GM21528 (cell line): Measurements from ENCODE around the gene RABIF.
A peak's percentile ranks its signal among the peaks of the same experiment; 100 is the strongest.

Experiments
- ATAC-seq: cut with Tn5 transposase; IDR thresholded peaks from one replicate; pipeline ENCODE4 v1.9.1; 2021; ENCODE audit warnings: mild to moderate bottlenecking, moderate library complexity; ENCODE audit not compliant: unreplicated experiment, low FRiP score

The RABIF gene

GRCh38 chr1:202879128-202879527 lies 9.8 kb downstream of the RABIF start:
- no peak for ATAC-seq

DNA sequence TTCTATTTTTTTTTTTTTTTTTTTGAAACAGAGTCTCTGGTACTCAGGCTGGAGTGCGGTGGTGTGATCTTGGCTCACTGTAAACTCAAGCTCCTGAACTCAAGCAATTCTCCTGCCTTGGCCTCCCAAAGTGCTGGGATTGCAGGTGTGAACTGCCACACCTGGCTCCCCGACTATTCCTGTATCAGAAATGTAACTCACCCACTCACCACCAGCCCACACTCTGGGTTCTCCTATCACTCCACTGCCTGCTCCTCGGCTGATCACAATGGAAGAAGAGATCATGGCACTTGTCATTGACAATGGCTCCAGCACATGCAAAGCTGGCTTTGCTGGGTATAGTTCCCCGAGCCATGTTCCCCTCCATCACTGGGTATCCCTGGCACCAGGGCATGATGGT lies 15.9 kb downstream of the RABIF start:
- ATAC-seq: no peak

- no peak for ATAC-seq
Measured at GRCh38 chr1:202871367-202871766, 17.6 kb downstream of the RABIF start.

GRCh38 chr1:202862679-202863560 lies 26.0 kb downstream of the RABIF start:
- no peak for ATAC-seq

DNA sequence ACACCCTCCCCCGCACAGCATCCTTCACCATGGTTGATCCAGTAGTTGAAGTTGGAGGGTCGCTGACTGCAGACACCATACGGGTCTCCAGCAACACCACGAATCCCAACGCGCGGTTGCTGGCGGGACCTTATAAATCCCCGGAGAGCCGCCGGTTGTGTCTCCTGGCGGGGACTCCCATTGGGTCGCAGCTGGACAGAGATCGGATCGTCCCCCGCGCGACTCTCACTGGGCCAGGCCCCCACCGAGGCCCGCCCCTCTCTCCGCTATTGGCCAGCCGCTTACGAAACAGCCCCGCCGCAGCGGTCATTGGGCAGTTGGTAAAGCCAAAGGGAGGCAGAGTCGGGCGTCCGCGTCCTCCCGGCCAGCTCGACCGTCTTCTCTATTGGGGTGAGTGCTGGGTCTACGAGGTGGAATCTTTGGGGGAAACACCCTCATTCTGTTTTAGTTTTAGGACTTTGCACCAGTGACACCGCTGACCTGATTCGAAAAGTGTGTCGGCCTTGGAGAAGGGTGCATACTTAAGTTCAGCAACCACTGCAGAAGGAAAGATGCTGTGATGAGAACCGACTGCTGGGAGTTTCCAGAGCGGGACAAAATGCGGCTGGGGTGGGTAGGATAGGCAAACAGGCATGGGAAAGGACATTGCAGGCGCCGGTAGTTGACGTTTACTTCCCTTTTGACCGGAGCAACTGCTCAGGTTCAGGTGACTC lies 27.4 kb downstream of the RABIF start:
- ATAC-seq: peak; percentile 69

DNA sequence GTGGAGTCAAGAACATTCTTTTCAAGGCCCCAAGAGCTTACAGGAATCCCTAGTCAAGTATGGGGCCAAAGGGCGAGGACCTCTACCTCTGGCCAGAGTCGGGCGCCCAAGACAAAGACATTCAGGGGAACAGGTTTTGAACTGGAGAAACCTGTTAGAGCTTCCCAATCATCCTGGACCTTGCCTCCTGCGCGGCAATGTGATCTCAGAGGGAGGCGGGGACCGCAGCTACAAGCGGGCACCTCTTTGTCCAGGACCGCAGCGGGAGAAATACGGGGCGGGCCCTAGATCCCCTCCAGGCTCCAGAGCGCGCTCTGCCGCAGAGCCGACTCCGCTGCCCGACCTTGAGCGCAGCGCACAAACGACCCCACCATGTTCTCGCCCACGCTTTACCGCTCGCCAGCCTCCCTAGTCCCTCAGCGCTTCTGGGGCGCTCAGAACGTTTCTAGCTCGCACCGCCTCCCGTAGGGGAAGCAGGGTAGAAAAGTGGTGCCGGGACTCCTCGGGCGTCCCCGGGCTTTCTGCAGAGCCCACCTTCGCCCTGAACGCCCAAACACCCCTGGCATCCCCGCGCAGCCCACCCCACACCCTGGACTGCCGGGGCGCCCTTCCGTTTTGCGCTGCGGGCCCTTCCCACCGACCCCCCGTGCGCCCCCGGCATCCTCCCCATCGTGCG lies 28.1 kb downstream of the RABIF start:
- ATAC-seq: no peak

GRCh38 chr1:202858789-202859414 lies 30.0 kb downstream of the RABIF start:
- no peak for ATAC-seq

DNA sequence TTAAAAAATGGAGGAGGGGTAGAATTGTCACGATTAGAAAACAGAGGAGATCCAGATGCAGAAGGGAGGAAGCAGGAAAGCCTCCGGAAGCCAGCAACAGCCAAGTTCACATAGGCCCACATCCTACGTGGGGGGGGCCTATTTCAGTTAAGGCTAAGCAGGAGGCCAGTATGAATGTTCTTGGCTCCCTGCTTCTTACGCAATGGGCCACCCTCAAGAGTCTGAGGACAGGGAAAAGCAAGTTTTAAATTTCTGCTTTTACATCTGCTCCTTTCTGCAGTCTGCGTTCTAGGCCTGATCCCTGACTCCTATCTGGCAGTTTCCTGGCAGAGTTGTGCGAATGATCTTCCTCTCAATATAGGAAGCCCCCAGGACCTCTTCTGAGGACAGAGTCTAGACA lies 30.6 kb downstream of the RABIF start:
- ATAC-seq: no peak

DNA sequence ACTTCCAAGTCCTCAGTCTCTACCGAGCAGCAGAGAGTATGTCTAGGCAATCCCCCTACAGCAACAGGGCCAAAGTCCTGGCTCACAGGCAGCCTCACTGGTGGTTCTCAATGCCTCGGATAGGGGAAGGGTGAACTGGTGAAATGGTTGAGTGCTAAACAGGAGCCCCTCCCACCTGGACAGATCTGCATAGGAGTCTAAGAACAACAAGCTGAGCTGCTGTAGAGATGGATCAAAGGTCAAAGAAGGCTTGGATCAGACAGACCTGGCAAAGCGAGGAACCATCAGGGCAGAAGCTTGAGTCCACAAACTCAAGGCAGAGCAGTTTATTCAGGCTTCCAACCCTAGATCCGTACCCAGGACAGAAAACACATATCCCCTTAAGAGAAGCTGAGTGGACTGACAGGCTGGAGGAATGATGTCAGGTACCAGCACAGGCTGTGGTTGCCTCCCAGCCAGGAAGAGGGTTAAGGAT lies 31.8 kb downstream of the RABIF start:
- no peak for ATAC-seq

DNA sequence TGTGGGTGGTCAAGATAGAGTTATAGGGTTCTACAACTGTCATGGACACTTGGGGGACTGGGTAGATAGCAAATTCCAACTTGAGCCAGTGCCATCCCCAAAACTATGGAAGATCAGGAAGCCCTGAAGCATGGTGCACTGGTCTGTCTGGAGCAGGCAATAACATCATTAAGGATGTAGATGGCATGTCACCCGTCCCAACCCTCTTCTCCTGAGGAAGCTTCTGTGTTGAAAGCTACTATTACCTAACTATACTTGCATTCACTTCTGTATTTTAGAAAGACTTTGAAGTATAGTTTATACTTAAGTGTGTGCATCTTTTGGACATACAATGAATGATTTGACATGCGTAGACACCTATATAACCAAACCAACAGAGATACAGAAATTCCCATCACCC lies 32.9 kb downstream of the RABIF start:
- no peak for ATAC-seq

- ATAC-seq: no peak
Measured at GRCh38 chr1:202854787-202855186, 34.2 kb downstream of the RABIF start.

DNA sequence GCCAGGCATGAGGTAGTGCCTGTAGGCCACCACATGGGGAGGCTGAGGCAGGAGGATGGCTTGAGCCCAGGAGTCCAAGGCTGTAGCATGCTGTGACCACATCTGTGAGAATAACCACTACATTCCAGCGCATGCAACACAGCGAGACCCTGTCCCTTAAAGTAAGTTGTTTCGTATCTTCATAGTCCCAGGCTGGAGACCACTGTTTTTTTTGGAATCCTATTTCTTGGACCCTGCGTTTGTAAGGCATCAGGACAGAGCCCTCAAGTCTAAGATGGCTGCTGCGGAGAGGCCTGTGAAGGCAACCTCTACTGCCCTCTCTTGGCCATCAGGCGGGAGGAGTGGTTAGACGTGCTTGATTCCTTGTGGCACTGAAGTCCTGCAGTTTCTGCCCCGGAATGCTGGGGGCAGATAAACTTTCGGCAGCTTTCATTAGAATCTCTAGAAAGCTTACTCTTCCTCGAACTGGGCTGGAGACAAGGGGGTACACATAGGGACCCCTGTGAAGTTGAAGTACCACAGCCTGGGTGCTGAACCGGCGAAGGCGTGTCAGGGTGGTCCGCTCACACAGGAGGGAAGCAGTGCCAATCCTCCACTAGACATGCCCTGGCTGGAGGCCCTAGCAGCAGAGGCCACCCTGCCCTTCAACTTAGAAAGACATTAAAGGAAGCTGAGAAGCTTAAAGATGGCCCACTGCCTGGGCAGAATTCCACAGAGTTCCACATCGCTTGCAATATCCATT lies 36.6 kb downstream of the RABIF start:
- no peak for ATAC-seq

GRCh38 chr1:202850593-202851362 lies 38.2 kb downstream of the RABIF start:
- no peak for ATAC-seq

DNA sequence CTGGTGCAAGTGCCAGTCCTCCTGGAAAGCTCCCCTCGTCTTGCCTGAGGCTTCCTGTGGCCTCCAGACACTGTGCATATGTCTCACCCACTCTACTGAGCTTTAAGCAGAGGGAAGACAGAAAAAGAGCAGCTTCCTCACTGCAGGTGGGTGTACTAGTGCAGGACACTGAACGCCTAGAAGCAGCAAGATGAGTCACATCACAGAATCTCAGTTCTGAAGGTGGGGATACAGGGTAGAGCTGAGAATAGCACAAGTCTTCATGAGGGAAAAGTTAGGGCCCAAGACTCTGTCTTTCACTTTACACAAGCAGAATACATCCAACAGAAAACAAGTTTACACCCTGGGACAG lies 40.8 kb downstream of the RABIF start:
- ATAC-seq: peak; percentile 64

DNA sequence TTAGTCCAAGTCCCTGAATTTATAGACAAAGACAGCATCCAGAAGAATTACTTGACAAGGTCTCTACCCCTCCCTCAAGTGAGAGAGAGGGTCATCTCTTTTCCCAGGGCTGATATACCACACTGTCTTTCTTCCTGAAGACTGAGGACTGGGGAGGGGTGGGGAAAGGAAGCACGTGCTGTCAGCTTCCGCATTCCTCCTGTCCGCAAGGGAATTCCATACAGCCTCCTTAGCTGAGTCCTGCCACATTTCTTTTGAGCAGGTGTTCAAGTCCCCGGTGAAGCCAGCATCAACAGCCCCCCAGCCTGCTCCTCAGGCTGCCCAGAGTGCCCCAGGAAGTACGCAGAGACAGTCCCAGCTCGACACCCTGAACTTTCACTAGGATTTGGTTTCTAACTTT lies 44.0 kb downstream of the RABIF start:
- no peak for ATAC-seq

DNA sequence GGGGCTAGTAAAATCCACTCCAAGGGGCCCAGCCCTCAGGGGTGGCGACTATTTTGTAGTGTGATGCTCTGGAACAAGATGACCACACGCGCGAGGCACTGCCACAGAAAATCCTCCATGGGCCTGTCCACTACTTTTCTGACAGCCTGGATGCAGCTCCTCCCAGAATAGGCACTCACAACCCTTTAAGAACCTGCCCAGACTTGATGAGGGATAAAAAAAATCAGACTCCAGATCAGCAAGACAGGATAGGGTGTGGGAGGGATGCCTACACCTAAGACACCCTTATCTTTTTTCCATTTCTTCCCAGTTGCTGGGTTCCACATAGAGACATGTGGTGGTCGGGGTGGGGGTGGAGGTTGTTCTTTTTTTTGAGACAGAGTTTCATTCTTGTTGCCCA lies 44.7 kb downstream of the RABIF start:
- no peak for ATAC-seq

- ATAC-seq: no peak
Measured at GRCh38 chr1:202843081-202843480, 45.9 kb downstream of the RABIF start.

DNA sequence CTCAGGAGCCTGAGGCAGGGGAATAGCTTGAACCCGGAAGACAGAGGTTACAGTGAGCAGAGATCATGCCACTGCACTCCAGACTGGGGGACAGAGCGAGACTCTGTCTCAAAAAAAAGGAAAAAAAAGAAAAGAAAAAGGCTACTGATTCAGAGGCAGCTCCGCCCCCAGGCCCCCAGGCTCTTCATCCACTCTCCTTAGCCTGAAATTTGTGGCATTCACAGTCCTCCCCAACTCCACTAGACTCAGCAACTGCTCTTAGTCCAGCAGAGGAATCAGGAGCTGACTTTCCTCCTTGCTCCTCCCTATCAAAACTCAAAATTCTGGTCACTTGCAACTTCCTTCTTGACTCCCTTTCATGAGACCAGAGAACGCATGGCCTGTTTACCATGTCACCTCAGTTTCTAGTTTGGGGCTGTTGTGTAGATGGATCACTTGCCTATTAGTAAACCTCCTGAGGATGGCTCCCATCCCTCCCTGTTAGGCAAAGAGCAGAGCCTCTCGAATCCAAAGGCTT lies 51.1 kb downstream of the RABIF start:
- ATAC-seq: no peak
